ENCODE data around the gene GNG2.

DNA sequence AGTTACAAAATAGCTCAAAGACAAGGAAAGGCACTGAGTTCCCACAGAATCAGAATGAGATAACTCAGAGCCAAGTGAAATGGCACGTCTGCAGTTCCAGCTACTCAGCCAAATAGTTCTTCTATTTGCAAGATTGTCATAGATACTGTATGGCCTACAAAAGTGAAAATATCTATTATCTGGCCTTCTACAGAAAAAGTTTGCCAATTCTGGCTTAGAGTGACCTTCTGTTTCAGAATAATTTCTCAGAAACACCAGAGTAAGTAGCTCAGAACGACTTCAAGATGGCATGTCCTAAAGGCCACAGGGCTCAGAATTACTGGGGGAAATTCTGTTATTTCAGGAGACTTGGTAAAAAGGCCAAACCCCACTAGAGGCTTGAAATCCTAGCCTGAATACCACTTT is 118.3 kb downstream of the GNG2 start:
- no peak for TF ChIP-seq EZH2 (IDR thresholded peaks at IDR 0.05; ENCODE audit: low read depth, unreplicated experiment)
- TF ChIP-seq CTCF (conservative IDR thresholded peaks at IDR 0.05; ENCODE audit: low read depth in 2 of 2), result no peak
- no peak for TF ChIP-seq ZNF331 (CRISPR knock-in tag; IDR thresholded peaks at IDR 0.05; ENCODE audit: low read depth)
- TF ChIP-seq EZH2phosphoT487 (IDR thresholded peaks at IDR 0.05; ENCODE audit: unreplicated experiment), result no peak
- no peak for TF ChIP-seq REST (IDR thresholded peaks at IDR 0.05; ENCODE audit: unreplicated experiment)
